HepG2 (cell line): ENCODE measurements around the gene SNAP47. TPM values are rescaled to one million over a fixed set of nuclear protein-coding genes. Genes with fewer than 3 reads are reported as not detected.

ENCODE experiments used
- ATAC-seq: fragments of 200-7000 bp; cut with Tn5 transposase; 3 replicates; pipeline ENCODE4 v1.9.1; 2020; ENCODE audit warnings: mild to moderate bottlenecking, moderate library complexity
- BruUV-seq: library from RNA; stranded (reverse); fragments of 400-500 nt; replicated peaks from 2 replicates; lab custom pipeline; 2021; lab: Mats Ljungman, UMichigan
- CTCF ChIA-PET: fragments of 300-600 bp; formaldehyde crosslinking; extraction: SDS; loops from one replicate; lab custom pipeline; 2021; ENCODE audit warnings: low total read pairs, inconsistent platforms, low intra/inter-chr PET ratio; lab: Yijun Ruan, JAX
- POLR2A ChIA-PET: fragments of 350-600 bp; sonication (Branson Sonifier 250); formaldehyde crosslinking; loops from one replicate; lab custom pipeline; 2020; ENCODE audit warnings: antibody characterized with exemption, inconsistent platforms; lab: Yijun Ruan, JAX
- DNase-seq: peaks from one replicate; pipeline ENCODE4 v3.0.0-alpha.2; 2015; ENCODE audit warnings: low spot score
- FAIRE-seq: peaks from 3 replicates; lab custom pipeline; 2011; peaks lifted over from hg19 to GRCh38; lab: Jason Lieb, UNC
- H2AFZ ChIP-seq: one replicate; pipeline ENCODE4 v1.6.1; 2011; ENCODE audit warnings: low read length, inconsistent platforms
- H3K27ac ChIP-seq: fragments of 300-600 bp; 3 replicates; pipeline ENCODE4 v1.8.0; 2011; ENCODE audit warnings: mixed run types, mild to moderate bottlenecking, mixed read lengths, low read length, inconsistent platforms; ENCODE audit not compliant: insufficient read depth; ENCODE audit errors: extremely low read length
- H3K27me3 ChIP-seq, 2 experiments: fragments of 200-600 bp in 1 of 2; 2 replicates in 1 of 2; 3 replicates in 1 of 2; pipeline versions ENCODE4 v1.6.0 to v1.8.0; 2011; ENCODE audit warnings: low read length in 2 of 2, mild to moderate bottlenecking in 2 of 2, moderate library complexity in 2 of 2, inconsistent platforms in 1 of 2; ENCODE audit not compliant: insufficient read depth in 2 of 2, control insufficient read depth in 1 of 2
- H3K36me3 ChIP-seq, 2 experiments: fragments of 200-600 bp in 1 of 2; replicated peaks in 1 of 2; 2 replicates in 1 of 2; 3 replicates in 1 of 2; pipeline versions ENCODE4 v1.5.1 to v1.8.0; 2011; ENCODE audit warnings: low read length in 2 of 2, inconsistent platforms in 1 of 2; ENCODE audit not compliant: insufficient read depth in 2 of 2, control insufficient read depth in 1 of 2
- H3K4me1 ChIP-seq: 2 replicates; pipeline ENCODE4 v1.5.1; 2012; ENCODE audit warnings: low read length, inconsistent platforms; ENCODE audit not compliant: insufficient read depth
- H3K4me2 ChIP-seq: 2 replicates; pipeline ENCODE4 v1.6.0; 2011; ENCODE audit warnings: low read depth, low read length, inconsistent platforms
- H3K4me3 ChIP-seq, 3 experiments: fragments of 200-600 bp in 1 of 3; sonication (generic), shearing (Covaris generic) in 1 of 3; replicated peaks in 1 of 3; 2 replicates each; pipeline ENCODE4 v1.5.1; 2011 to 2016; ENCODE audit warnings: low read length in 3 of 3, inconsistent platforms in 2 of 3, low read depth in 2 of 3, mild to moderate bottlenecking in 2 of 3, control low read depth in 1 of 3, mixed read lengths in 1 of 3; ENCODE audit not compliant: insufficient read depth in 1 of 3
- H3K79me2 ChIP-seq: one replicate; pipeline ENCODE4 v1.6.1; 2011; ENCODE audit warnings: low read length, inconsistent platforms; ENCODE audit not compliant: insufficient read depth
- H3K9ac ChIP-seq: 2 replicates; pipeline ENCODE4 v1.6.0; 2011; ENCODE audit warnings: mild to moderate bottlenecking, low read depth, low read length, inconsistent platforms; ENCODE audit not compliant: insufficient read depth
- H3K9me3 ChIP-seq: 2 replicates; pipeline ENCODE4 v1.5.1; 2012; ENCODE audit warnings: mild to moderate bottlenecking, low read length
- H4K20me1 ChIP-seq: 2 replicates; pipeline ENCODE4 v1.6.0; 2011; ENCODE audit warnings: inconsistent platforms, mild to moderate bottlenecking, low read length, moderate library complexity; ENCODE audit not compliant: insufficient read depth
- GTF2F1 ChIP-seq: fragments of 150-350 bp; IDR thresholded peaks from 2 replicates; pipeline ENCODE4 v1.6.1; 2014; ENCODE audit warnings: low read length
- IRF2 ChIP-seq: IDR thresholded peaks from 2 replicates; pipeline ENCODE4 v1.6.1; 2018; ENCODE audit warnings: missing genetic modification reagents, missing compliant biosample characterization
- NFKB2 ChIP-seq: sonication (generic); formaldehyde crosslinking; IDR thresholded peaks from 2 replicates; pipeline ENCODE4 v1.4.0; 2020; ENCODE audit warnings: missing genetic modification reagents, borderline replicate concordance
- NONO ChIP-seq, 2 experiments: fragments of 450-650 bp in 1 of 2; sonication (generic) in 1 of 2; formaldehyde crosslinking in 1 of 2; IDR thresholded peaks in 1 of 2; conservative IDR thresholded peaks in 1 of 2; 2 replicates each; pipeline versions ENCODE4 v1.6.1 to v1.8.0; 2017 to 2022; ENCODE audit warnings: mild to moderate bottlenecking in 1 of 2, missing genetic modification reagents in 1 of 2, moderate library complexity in 1 of 2
- SNAI1 ChIP-seq: sonication (generic); formaldehyde crosslinking; IDR thresholded peaks from 2 replicates; pipeline ENCODE4 v1.5.0; 2020; ENCODE audit warnings: mild to moderate bottlenecking, missing genetic modification reagents, borderline replicate concordance
- ZBTB21 ChIP-seq: sonication (generic); formaldehyde crosslinking; IDR thresholded peaks from 2 replicates; pipeline ENCODE4 v1.4.0; 2020; ENCODE audit warnings: missing genetic modification reagents
- ZNF207 ChIP-seq: fragments of 450-650 bp; IDR thresholded peaks from 2 replicates; pipeline ENCODE4 v1.6.1; 2016; ENCODE audit warnings: antibody characterized with exemption, borderline replicate concordance
- ZNF335 ChIP-seq: sonication (generic); formaldehyde crosslinking; IDR thresholded peaks from 2 replicates; pipeline ENCODE4 v1.4.0; 2020; ENCODE audit warnings: missing genetic modification reagents
- WGBS: methylation state at CpG from one replicate; pipeline ENCODE4 v1.1.6; 2017; ENCODE audit warnings: low lambda C conversion rate; 5-methylcytosine and 5-hydroxymethylcytosine counted together
- in situ Hi-C: cut with HindIII; loops from 2 replicates; pipeline ENCODE4 v1.10.0; 2017; ENCODE audit warnings: low pct_unique_long_range_greater_than_20kb; ENCODE audit not compliant: extremely low pct_ligation_motif_present
- intact Hi-C: fragments of 100-400 bp; cut with micrococcal nuclease; formaldehyde crosslinking; loops from one replicate; pipeline ENCODE4 v1.10.0; 2022; ENCODE audit not compliant: unreplicated experiment
- polyA plus RNA-seq, 8 experiments: library from polyadenylated mRNA; depleted of rRNA in 3 of 8; stranded (reverse) in 7 of 8; unstranded in 1 of 8; fragments of >200 nt; fragmentation: Illumina TruSeq in 4 of 8; extraction: Trizol in 4 of 8; gene quantifications; 2 replicates each; pipeline versions ENCODE4 v1.2.1 to v1.2.3, GENCODE V29; 2011 to 2016; ENCODE audit warnings: low read depth in 4 of 8, missing spikeins in 1 of 8, mixed read lengths in 1 of 8; ENCODE audit not compliant: insufficient read depth in 1 of 8
- total RNA-seq, 5 experiments: library from RNA; depleted of rRNA; stranded (reverse); fragments of >200 nt; fragmentation: Illumina TruSeq; extraction: Trizol; gene quantifications; 2 replicates each; pipeline ENCODE4 v1.2.3, GENCODE V29; 2016; ENCODE audit warnings: low read depth in 1 of 5
- TF ChIP-seq, protein P1 (sequence below): sonication (generic); formaldehyde crosslinking; IDR thresholded peaks from 2 replicates; pipeline ENCODE4 v1.8.1; 2023; ENCODE audit warnings: mild to moderate bottlenecking, missing genetic modification reagents
- TF ChIP-seq, protein P2 (sequence below): IDR thresholded peaks from 2 replicates; pipeline ENCODE4 v1.6.1; 2016; ENCODE audit warnings: mild to moderate bottlenecking
- TF ChIP-seq, protein P3 (sequence below): sonication (generic); formaldehyde crosslinking; conservative IDR thresholded peaks from 2 replicates; pipeline ENCODE4 v1.4.0; 2020; ENCODE audit warnings: mild to moderate bottlenecking, missing genetic modification reagents, moderate library complexity
- TF ChIP-seq, protein P4 (sequence below): sonication (generic); formaldehyde crosslinking; IDR thresholded peaks from 2 replicates; pipeline ENCODE4 v1.4.0; 2020; ENCODE audit warnings: low read depth, missing genetic modification reagents
- TF ChIP-seq, protein P5 (sequence below): sonication (generic); formaldehyde crosslinking; IDR thresholded peaks from 2 replicates; pipeline ENCODE4 v1.8.0; 2022; ENCODE audit warnings: missing genetic modification reagents, mild to moderate bottlenecking, borderline replicate concordance

The SNAP47 gene
- total and polyA plus RNA-seq, 2 of the 13 experiments (the other 11 are each of a cell fraction or from before 2014, with no cell fraction given) = 13.6 to 25.1 TPM

DNA sequence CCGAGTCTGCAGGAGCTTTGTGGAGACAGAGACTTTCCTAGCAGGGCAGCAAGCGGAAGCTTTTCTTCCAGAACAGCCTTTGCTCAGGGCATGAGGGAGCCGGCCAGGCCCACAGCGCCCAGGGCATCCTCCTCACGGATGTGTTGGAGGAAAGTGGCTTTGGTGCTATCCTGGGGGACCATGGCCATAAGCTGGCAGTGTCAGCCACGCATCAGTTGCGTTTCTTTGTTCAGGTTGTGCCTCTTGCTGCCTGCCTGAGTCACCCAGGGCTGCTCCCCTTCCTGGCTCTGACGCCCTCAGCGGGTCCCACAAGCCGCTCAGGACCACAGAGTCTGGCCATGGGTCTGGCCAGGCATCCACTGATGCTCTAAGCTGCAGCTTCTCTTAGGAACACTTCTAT, 40.6 kb downstream of the SNAP47 start:
- ChIA-PET CTCF (no interaction called here), POLR2A (no interaction called here)
- Histone ChIP-seq H3K9ac (no peak overlapping the region), H3K36me3 (peaks cover 10 to 18% of the 10 kb centered on the region in 2 experiments; a peak in 4 of 5 replicates), H4K20me1 (no peaks in the 10 kb centered on the region), H3K4me2 (no peak overlapping the region), H3K27ac (no peak overlapping the region), H3K4me1 (no peaks in the 10 kb centered on the region), H3K4me3 (no peak overlapping the region), H3K79me2 (no peaks in the 10 kb centered on the region), H3K9me3 (no peaks in the 10 kb centered on the region), H3K27me3 (no peaks in the 10 kb centered on the region), H2AFZ (no peak overlapping the region)
- ATAC-seq (no peak), FAIRE-seq (no peak), DNase-seq (no peak)
- in situ Hi-C loops = no loop called here
- intact Hi-C loops = no loop called here
- 100% methylated on average over 1 of the region's 10 CpGs for WGBS
- no TSS peak for BruUV-seq
- TF ChIP-seq, protein P1, sequence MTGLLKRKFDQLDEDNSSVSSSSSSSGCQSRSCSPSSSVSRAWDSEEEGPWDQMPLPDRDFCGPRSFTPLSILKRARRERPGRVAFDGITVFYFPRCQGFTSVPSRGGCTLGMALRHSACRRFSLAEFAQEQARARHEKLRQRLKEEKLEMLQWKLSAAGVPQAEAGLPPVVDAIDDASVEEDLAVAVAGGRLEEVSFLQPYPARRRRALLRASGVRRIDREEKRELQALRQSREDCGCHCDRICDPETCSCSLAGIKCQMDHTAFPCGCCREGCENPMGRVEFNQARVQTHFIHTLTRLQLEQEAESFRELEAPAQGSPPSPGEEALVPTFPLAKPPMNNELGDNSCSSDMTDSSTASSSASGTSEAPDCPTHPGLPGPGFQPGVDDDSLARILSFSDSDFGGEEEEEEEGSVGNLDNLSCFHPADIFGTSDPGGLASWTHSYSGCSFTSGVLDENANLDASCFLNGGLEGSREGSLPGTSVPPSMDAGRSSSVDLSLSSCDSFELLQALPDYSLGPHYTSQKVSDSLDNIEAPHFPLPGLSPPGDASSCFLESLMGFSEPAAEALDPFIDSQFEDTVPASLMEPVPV (CRISPR knock-in tag) = no peak
- TF ChIP-seq SNAI1 (CRISPR knock-in tag) = no peak
- TF ChIP-seq ZNF335 (CRISPR knock-in tag) = no peak
- TF ChIP-seq, protein P2, sequence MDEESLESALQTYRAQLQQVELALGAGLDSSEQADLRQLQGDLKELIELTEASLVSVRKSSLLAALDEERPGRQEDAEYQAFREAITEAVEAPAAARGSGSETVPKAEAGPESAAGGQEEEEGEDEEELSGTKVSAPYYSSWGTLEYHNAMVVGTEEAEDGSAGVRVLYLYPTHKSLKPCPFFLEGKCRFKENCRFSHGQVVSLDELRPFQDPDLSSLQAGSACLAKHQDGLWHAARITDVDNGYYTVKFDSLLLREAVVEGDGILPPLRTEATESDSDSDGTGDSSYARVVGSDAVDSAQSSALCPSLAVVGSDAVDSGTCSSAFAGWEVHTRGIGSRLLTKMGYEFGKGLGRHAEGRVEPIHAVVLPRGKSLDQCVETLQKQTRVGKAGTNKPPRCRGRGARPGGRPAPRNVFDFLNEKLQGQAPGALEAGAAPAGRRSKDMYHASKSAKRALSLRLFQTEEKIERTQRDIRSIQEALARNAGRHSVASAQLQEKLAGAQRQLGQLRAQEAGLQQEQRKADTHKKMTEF (CRISPR knock-in tag) = no peak
- TF ChIP-seq, protein P3, sequence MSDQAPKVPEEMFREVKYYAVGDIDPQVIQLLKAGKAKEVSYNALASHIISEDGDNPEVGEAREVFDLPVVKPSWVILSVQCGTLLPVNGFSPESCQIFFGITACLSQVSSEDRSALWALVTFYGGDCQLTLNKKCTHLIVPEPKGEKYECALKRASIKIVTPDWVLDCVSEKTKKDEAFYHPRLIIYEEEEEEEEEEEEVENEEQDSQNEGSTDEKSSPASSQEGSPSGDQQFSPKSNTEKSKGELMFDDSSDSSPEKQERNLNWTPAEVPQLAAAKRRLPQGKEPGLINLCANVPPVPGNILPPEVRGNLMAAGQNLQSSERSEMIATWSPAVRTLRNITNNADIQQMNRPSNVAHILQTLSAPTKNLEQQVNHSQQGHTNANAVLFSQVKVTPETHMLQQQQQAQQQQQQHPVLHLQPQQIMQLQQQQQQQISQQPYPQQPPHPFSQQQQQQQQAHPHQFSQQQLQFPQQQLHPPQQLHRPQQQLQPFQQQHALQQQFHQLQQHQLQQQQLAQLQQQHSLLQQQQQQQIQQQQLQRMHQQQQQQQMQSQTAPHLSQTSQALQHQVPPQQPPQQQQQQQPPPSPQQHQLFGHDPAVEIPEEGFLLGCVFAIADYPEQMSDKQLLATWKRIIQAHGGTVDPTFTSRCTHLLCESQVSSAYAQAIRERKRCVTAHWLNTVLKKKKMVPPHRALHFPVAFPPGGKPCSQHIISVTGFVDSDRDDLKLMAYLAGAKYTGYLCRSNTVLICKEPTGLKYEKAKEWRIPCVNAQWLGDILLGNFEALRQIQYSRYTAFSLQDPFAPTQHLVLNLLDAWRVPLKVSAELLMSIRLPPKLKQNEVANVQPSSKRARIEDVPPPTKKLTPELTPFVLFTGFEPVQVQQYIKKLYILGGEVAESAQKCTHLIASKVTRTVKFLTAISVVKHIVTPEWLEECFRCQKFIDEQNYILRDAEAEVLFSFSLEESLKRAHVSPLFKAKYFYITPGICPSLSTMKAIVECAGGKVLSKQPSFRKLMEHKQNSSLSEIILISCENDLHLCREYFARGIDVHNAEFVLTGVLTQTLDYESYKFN (CRISPR knock-in tag) = no peak
- TF ChIP-seq ZNF207 = no peak
- no peak for TF ChIP-seq GTF2F1
- no peak for TF ChIP-seq NONO (IDR thresholded peaks at IDR 0.05)
- no peak for TF ChIP-seq NONO (CRISPR knock-in tag; conservative IDR thresholded peaks at IDR 0.05)
- TF ChIP-seq, protein P4, sequence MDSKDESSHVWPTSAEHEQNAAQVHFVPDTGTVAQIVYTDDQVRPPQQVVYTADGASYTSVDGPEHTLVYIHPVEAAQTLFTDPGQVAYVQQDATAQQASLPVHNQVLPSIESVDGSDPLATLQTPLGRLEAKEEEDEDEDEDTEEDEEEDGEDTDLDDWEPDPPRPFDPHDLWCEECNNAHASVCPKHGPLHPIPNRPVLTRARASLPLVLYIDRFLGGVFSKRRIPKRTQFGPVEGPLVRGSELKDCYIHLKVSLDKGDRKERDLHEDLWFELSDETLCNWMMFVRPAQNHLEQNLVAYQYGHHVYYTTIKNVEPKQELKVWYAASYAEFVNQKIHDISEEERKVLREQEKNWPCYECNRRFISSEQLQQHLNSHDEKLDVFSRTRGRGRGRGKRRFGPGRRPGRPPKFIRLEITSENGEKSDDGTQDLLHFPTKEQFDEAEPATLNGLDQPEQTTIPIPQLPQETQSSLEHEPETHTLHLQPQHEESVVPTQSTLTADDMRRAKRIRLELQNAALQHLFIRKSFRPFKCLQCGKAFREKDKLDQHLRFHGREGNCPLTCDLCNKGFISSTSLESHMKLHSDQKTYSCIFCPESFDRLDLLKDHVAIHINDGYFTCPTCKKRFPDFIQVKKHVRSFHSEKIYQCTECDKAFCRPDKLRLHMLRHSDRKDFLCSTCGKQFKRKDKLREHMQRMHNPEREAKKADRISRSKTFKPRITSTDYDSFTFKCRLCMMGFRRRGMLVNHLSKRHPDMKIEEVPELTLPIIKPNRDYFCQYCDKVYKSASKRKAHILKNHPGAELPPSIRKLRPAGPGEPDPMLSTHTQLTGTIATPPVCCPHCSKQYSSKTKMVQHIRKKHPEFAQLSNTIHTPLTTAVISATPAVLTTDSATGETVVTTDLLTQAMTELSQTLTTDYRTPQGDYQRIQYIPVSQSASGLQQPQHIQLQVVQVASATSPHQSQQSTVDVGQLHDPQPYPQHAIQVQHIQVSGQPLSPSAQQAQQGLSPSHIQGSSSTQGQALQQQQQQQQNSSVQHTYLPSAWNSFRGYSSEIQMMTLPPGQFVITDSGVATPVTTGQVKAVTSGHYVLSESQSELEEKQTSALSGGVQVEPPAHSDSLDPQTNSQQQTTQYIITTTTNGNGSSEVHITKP (CRISPR knock-in tag) = no peak
- TF ChIP-seq, protein P5, sequence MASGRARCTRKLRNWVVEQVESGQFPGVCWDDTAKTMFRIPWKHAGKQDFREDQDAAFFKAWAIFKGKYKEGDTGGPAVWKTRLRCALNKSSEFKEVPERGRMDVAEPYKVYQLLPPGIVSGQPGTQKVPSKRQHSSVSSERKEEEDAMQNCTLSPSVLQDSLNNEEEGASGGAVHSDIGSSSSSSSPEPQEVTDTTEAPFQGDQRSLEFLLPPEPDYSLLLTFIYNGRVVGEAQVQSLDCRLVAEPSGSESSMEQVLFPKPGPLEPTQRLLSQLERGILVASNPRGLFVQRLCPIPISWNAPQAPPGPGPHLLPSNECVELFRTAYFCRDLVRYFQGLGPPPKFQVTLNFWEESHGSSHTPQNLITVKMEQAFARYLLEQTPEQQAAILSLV = no peak
- no peak for TF ChIP-seq NFKB2
- TF ChIP-seq IRF2 (CRISPR knock-in tag) = no peak
- TF ChIP-seq ZBTB21 (CRISPR knock-in tag) = no peak
